OCI-LY7 (cell line): ENCODE data around the gene CFL1.

Experiments used
- CTCF ChIP-seq: fragments of 200-600 bp; sonication (generic); conservative IDR thresholded peaks from 2 replicates; pipeline ENCODE4 v1.5.1; 2014; ENCODE audit warnings: mild to moderate bottlenecking, antibody characterized with exemption, low read length, moderate library complexity, mixed read lengths
- EZH2phosphoT487 ChIP-seq: fragments of 200-600 bp; sonication (generic); IDR thresholded peaks from 2 replicates; pipeline ENCODE4 v1.6.1; 2018; ENCODE audit warnings: low read depth, borderline replicate concordance, mild to moderate bottlenecking, mixed run types, antibody characterized with exemption, low read length, moderate library complexity, mixed read lengths

GRCh38 chr11:65866509-65867283, 8.7 kb upstream of the CFL1 start:
- TF ChIP-seq CTCF (no peak), EZH2phosphoT487 (no peak)
